IMR-90 (cell line): ENCODE results near the gene PEX14. TPM values are rescaled to one million over a fixed set of nuclear protein-coding genes. Genes with fewer than 3 reads are reported as not detected.

Source experiments
- ATAC-seq: fragments of 200-7000 bp; cut with Tn5 transposase; 2 replicates; pipeline ENCODE4 v1.9.1; 2020; ENCODE audit warnings: low read depth, mild to moderate bottlenecking, moderate library complexity
- BruUV-seq: library from RNA; stranded (reverse); fragments of 400-500 nt; replicated peaks from 2 replicates; lab custom pipeline; 2021; lab: Mats Ljungman, UMichigan
- CTCF ChIA-PET: fragments of 300-600 bp; formaldehyde crosslinking; extraction: SDS; loops from one replicate; lab custom pipeline; 2021; ENCODE audit warnings: antibody characterized with exemption; lab: Yijun Ruan, JAX
- POLR2A ChIA-PET: fragments of 300-600 bp; sonication (Branson Sonifier 250); formaldehyde crosslinking; loops from one replicate; lab custom pipeline; 2022; ENCODE audit warnings: antibody characterized with exemption; ENCODE audit not compliant: unreplicated experiment; lab: Charles Lee
- DNase-seq: peaks from one replicate; pipeline ENCODE4 v3.0.0; 2013
- H2AFZ ChIP-seq: replicated peaks from 2 replicates; pipeline ENCODE3; 2013; ENCODE audit warnings: low read length, mild to moderate bottlenecking; ENCODE audit not compliant: poor library complexity
- H2AK5ac ChIP-seq: 2 replicates; pipeline ENCODE4 v1.6.1; 2013; ENCODE audit warnings: low read depth, low read length, inconsistent platforms
- H2AK9ac ChIP-seq: replicated peaks from 2 replicates; pipeline ENCODE3; 2013; ENCODE audit warnings: mild to moderate bottlenecking, low read depth, low read length, moderate library complexity; ENCODE audit not compliant: poor library complexity
- H2BK120ac ChIP-seq: 2 replicates; pipeline ENCODE4 v1.6.1; 2013; ENCODE audit warnings: low read depth, low read length, inconsistent platforms
- H2BK15ac ChIP-seq: 3 replicates; pipeline ENCODE4 v1.6.1; 2013; ENCODE audit warnings: low read depth, low read length, inconsistent platforms
- H2BK20ac ChIP-seq: 2 replicates; pipeline ENCODE4 v1.6.1; 2013; ENCODE audit warnings: low read depth, mild to moderate bottlenecking, inconsistent platforms, low read length, moderate library complexity
- H2BK5ac ChIP-seq: 2 replicates; pipeline ENCODE4 v1.6.1; 2013; ENCODE audit warnings: mild to moderate bottlenecking, low read depth, low read length, inconsistent platforms; ENCODE audit not compliant: poor library complexity, severe bottlenecking
- H3K14ac ChIP-seq: replicated peaks from 2 replicates; pipeline ENCODE4 v1.6.1; 2013; ENCODE audit warnings: low read depth, low read length, inconsistent platforms
- H3K18ac ChIP-seq: 2 replicates; pipeline ENCODE4 v1.6.1; 2013; ENCODE audit warnings: low read depth, low read length, control low read depth
- H3K23ac ChIP-seq: 2 replicates; pipeline ENCODE4 v1.6.1; 2013; ENCODE audit warnings: low read depth, low read length, inconsistent platforms
- H3K27ac ChIP-seq: 2 replicates; pipeline ENCODE4 v1.5.1; 2013; ENCODE audit warnings: mild to moderate bottlenecking, control low read depth, low read length; ENCODE audit not compliant: insufficient read depth
- H3K27me3 ChIP-seq: 2 replicates; pipeline ENCODE4 v1.6.1; 2013; ENCODE audit warnings: low read length; ENCODE audit not compliant: control insufficient read depth, insufficient read depth
- H3K36me3 ChIP-seq: 2 replicates; pipeline ENCODE4 v1.6.1; 2013; ENCODE audit warnings: low read length, mixed read lengths; ENCODE audit not compliant: control insufficient read depth, insufficient read depth
- H3K4ac ChIP-seq: 2 replicates; pipeline ENCODE4 v1.6.1; 2013; ENCODE audit warnings: low read depth, low read length, inconsistent platforms
- H3K4me1 ChIP-seq: 2 replicates; pipeline ENCODE4 v1.6.1; 2013; ENCODE audit warnings: low read length, mixed read lengths; ENCODE audit not compliant: control insufficient read depth, insufficient read depth
- H3K4me2 ChIP-seq: 2 replicates; pipeline ENCODE4 v1.6.1; 2013; ENCODE audit warnings: low read depth, mild to moderate bottlenecking, control low read depth, low read length, moderate library complexity
- H3K4me3 ChIP-seq: 2 replicates; pipeline ENCODE4 v1.5.1; 2013; ENCODE audit warnings: low read depth, mild to moderate bottlenecking, control low read depth, low read length, moderate library complexity; ENCODE audit not compliant: insufficient read depth
- H3K56ac ChIP-seq: 2 replicates; pipeline ENCODE4 v1.6.1; 2013; ENCODE audit warnings: low read length, inconsistent platforms; ENCODE audit not compliant: insufficient read depth; ENCODE audit errors: extremely low read depth
- H3K79me1 ChIP-seq, 2 experiments: 2 replicates each; pipeline ENCODE4 v1.6.1; 2013; ENCODE audit warnings: low read length in 2 of 2, inconsistent platforms in 1 of 2, low read depth in 1 of 2
- H3K9ac ChIP-seq: 2 replicates; pipeline ENCODE4 v1.6.1; 2013; ENCODE audit warnings: low read depth, low read length, control low read depth
- H3K9me1 ChIP-seq: 2 replicates; pipeline ENCODE4 v1.6.1; 2013; ENCODE audit warnings: low read length, inconsistent platforms; ENCODE audit not compliant: insufficient read depth
- H3K9me3 ChIP-seq: 2 replicates; pipeline ENCODE4 v1.6.1; 2013; ENCODE audit warnings: low read length; ENCODE audit not compliant: control insufficient read depth, insufficient read depth
- H4K20me1 ChIP-seq: 2 replicates; pipeline ENCODE4 v1.6.1; 2013; ENCODE audit warnings: low read length, inconsistent platforms; ENCODE audit not compliant: insufficient read depth
- H4K5ac ChIP-seq: 2 replicates; pipeline ENCODE4 v1.6.1; 2013; ENCODE audit warnings: mild to moderate bottlenecking, low read depth, low read length, control low read depth
- H4K8ac ChIP-seq, 2 experiments: 2 replicates each; pipeline ENCODE4 v1.6.1; 2013; ENCODE audit warnings: low read depth in 2 of 2, low read length in 2 of 2, control low read depth in 1 of 2, inconsistent platforms in 1 of 2
- H4K91ac ChIP-seq: 2 replicates; pipeline ENCODE4 v1.6.1; 2013; ENCODE audit warnings: low read depth, low read length, inconsistent platforms; ENCODE audit not compliant: insufficient read depth
- BHLHE40 ChIP-seq: fragments of 150-350 bp; IDR thresholded peaks from 2 replicates; pipeline ENCODE4 v1.6.1; 2016; ENCODE audit warnings: mild to moderate bottlenecking, low read depth, low read length
- CEBPB ChIP-seq: IDR thresholded peaks from 2 replicates; pipeline ENCODE4 v1.6.1; 2012; ENCODE audit warnings: low read depth, low read length, improper control_type of control experiment
- CHD1 ChIP-seq: IDR thresholded peaks from 2 replicates; pipeline ENCODE4 v1.6.1; 2012; ENCODE audit warnings: low read depth, low read length, improper control_type of control experiment
- FOS ChIP-seq: fragments of 150-350 bp; IDR thresholded peaks from 2 replicates; pipeline ENCODE4 v1.6.1; 2016; ENCODE audit warnings: low read depth, low read length
- MAFK ChIP-seq: IDR thresholded peaks from 2 replicates; pipeline ENCODE4 v1.6.1; 2012; ENCODE audit warnings: low read depth, low read length, improper control_type of control experiment
- MAZ ChIP-seq: IDR thresholded peaks from 2 replicates; pipeline ENCODE4 v1.6.1; 2012; ENCODE audit warnings: low read depth, mild to moderate bottlenecking, low read length, improper control_type of control experiment, moderate library complexity, borderline replicate concordance
- MXI1 ChIP-seq: IDR thresholded peaks from 2 replicates; pipeline ENCODE4 v1.6.1; 2012; ENCODE audit warnings: low read depth, mild to moderate bottlenecking, low read length, moderate library complexity, borderline replicate concordance
- NFE2L2 ChIP-seq: fragments of 150-350 bp; IDR thresholded peaks from 2 replicates; pipeline ENCODE4 v1.6.1; 2016; ENCODE audit warnings: low read depth, mild to moderate bottlenecking, low read length
- POLR2A ChIP-seq: IDR thresholded peaks from 2 replicates; pipeline ENCODE4 v1.6.1; 2012; ENCODE audit warnings: mild to moderate bottlenecking, low read depth, low read length
- RAD21 ChIP-seq: IDR thresholded peaks from 2 replicates; pipeline ENCODE4 v1.6.1; 2012; ENCODE audit warnings: low read length, improper control_type of control experiment
- RCOR1 ChIP-seq: IDR thresholded peaks from 2 replicates; pipeline ENCODE4 v1.6.1; 2012; ENCODE audit warnings: mild to moderate bottlenecking, low read length, improper control_type of control experiment; ENCODE audit not compliant: insufficient replicate concordance
- RFX5 ChIP-seq: IDR thresholded peaks from 2 replicates; pipeline ENCODE4 v1.8.0; 2012; ENCODE audit warnings: low read depth, mild to moderate bottlenecking, low read length, moderate library complexity
- SMC3 ChIP-seq: fragments of 150-350 bp; IDR thresholded peaks from 2 replicates; pipeline ENCODE4 v1.6.1; 2016; ENCODE audit warnings: low read depth, mild to moderate bottlenecking, antibody characterized with exemption, low read length, moderate library complexity
- WGBS, 2 experiments: methylation state at CpG; one replicate each; pipeline versions ENCODE4 v1.1.5 to v1.1.7; 2013; ENCODE audit warnings: missing lambda C conversion rate in 2 of 2; ENCODE audit not compliant: insufficient read length in 1 of 2; ENCODE audit errors: extremely low coverage in 2 of 2; 5-methylcytosine and 5-hydroxymethylcytosine counted together
- dilution Hi-C: fragments of 300-500 bp; cut with HindIII; formaldehyde crosslinking; loops from one replicate; pipeline ENCODE4 v1.14.3; 2018; ENCODE audit warnings: low sequenced_read_pairs; ENCODE audit not compliant: unreplicated experiment
- in situ Hi-C: fragments of 300-500 bp; cut with MboI; formaldehyde crosslinking; loops from 3 replicates; pipeline ENCODE4 v1.14.3; 2019; ENCODE audit warnings: low sequenced_read_pairs, inconsistent platforms, mixed read lengths
- intact Hi-C: fragments of 100-400 bp; cut with micrococcal nuclease; formaldehyde crosslinking; loops from 2 replicates; pipeline ENCODE4 v1.10.0; 2022
- polyA plus RNA-seq, 3 experiments: library from polyadenylated mRNA; depleted of rRNA; stranded (reverse); fragments of >200 nt; gene quantifications; 2 replicates each; pipeline ENCODE4 v1.2.3, GENCODE V29; 2012; ENCODE audit warnings: low replicate concordance in 1 of 3
- total RNA-seq: library from RNA; depleted of rRNA; stranded (reverse); fragments of >200 nt; gene quantifications from 2 replicates; pipeline ENCODE4 v1.2.3, GENCODE V29; 2012
- TF ChIP-seq, protein P1 (sequence below): conservative IDR thresholded peaks from 2 replicates; pipeline ENCODE4 v1.5.1; 2012; ENCODE audit warnings: mild to moderate bottlenecking, low read depth, low read length, improper control_type of control experiment
- TF ChIP-seq, protein P2 (sequence below): fragments of 150-350 bp; IDR thresholded peaks from 2 replicates; pipeline ENCODE4 v1.6.1; 2017; ENCODE audit warnings: mild to moderate bottlenecking, antibody characterized with exemption, low read length, low read depth
- TF ChIP-seq, protein P3 (sequence below): fragments of 150-350 bp; IDR thresholded peaks from 2 replicates; pipeline ENCODE4 v1.6.1; 2016; ENCODE audit warnings: low read depth, mild to moderate bottlenecking, low read length, moderate library complexity, borderline replicate concordance

PEX14 gene
- total and polyA plus RNA-seq, 2 of the 4 experiments (the other 2 are of a cell fraction): 9.5 to 22.5 TPM

DNA sequence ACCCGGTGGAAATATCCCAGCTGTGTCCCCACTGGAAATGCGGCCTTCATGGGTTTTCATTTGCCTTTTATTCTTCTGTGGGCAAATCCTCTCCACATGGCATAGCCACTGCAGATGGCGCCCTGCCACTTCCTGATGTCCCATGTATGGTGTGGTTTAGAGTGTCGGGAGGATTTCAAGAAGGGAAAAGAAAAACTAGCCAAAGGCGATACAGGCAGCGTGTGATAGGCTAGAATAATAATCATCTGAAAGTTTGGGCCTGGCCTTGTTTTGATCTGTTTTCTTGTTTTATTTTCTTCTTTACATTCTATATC lies 123.6 kb downstream of the PEX14 start:
- H3K27ac ChIP-seq: no peak overlapping the region
- H3K23ac ChIP-seq: no peak overlapping the region
- no peak overlapping the region for H3K9ac ChIP-seq
- no peak overlapping the region for H4K91ac ChIP-seq
- H3K9me1 ChIP-seq: peaks cover 18% of the 10 kb centered on the region
- no peak overlapping the region for H3K14ac ChIP-seq
- TF ChIP-seq FOS (no peak), POLR2A (no peak), CHD1 (no peak), MAZ (no peak), MAFK (no peak), RFX5 (no peak), SMC3 (no peak), RCOR1 (no peak), BHLHE40 (no peak), CEBPB (no peak), MXI1 (no peak), RAD21 (no peak), NFE2L2 (no peak)
- TF ChIP-seq, protein P1, sequence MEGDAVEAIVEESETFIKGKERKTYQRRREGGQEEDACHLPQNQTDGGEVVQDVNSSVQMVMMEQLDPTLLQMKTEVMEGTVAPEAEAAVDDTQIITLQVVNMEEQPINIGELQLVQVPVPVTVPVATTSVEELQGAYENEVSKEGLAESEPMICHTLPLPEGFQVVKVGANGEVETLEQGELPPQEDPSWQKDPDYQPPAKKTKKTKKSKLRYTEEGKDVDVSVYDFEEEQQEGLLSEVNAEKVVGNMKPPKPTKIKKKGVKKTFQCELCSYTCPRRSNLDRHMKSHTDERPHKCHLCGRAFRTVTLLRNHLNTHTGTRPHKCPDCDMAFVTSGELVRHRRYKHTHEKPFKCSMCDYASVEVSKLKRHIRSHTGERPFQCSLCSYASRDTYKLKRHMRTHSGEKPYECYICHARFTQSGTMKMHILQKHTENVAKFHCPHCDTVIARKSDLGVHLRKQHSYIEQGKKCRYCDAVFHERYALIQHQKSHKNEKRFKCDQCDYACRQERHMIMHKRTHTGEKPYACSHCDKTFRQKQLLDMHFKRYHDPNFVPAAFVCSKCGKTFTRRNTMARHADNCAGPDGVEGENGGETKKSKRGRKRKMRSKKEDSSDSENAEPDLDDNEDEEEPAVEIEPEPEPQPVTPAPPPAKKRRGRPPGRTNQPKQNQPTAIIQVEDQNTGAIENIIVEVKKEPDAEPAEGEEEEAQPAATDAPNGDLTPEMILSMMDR: no peak
- TF ChIP-seq, protein P2, sequence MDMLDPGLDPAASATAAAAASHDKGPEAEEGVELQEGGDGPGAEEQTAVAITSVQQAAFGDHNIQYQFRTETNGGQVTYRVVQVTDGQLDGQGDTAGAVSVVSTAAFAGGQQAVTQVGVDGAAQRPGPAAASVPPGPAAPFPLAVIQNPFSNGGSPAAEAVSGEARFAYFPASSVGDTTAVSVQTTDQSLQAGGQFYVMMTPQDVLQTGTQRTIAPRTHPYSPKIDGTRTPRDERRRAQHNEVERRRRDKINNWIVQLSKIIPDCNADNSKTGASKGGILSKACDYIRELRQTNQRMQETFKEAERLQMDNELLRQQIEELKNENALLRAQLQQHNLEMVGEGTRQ: no peak
- TF ChIP-seq, protein P3, sequence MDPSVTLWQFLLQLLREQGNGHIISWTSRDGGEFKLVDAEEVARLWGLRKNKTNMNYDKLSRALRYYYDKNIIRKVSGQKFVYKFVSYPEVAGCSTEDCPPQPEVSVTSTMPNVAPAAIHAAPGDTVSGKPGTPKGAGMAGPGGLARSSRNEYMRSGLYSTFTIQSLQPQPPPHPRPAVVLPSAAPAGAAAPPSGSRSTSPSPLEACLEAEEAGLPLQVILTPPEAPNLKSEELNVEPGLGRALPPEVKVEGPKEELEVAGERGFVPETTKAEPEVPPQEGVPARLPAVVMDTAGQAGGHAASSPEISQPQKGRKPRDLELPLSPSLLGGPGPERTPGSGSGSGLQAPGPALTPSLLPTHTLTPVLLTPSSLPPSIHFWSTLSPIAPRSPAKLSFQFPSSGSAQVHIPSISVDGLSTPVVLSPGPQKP: no peak
- no peak overlapping the region for H3K4me2 ChIP-seq
- H3K9me3 ChIP-seq: no peaks in the 10 kb centered on the region
- peak overlapping the region; percentile 25 for H2AK5ac ChIP-seq
- peak overlapping the region; percentile 8; the same call in 1 of the 2 replicates for H2BK20ac ChIP-seq
- peaks cover 3 to 26% of the 10 kb centered on the region in 2 experiments; a peak in 2 of 4 replicates for H3K79me1 ChIP-seq
- peak overlapping the region; percentile 33 for H3K4ac ChIP-seq
- ChIA-PET POLR2A (no interaction called here), CTCF (no interaction called here)
- no peak overlapping the region for H2AFZ ChIP-seq
- no peaks in the 10 kb centered on the region for H3K36me3 ChIP-seq
- peaks cover 19% of the 10 kb centered on the region for H3K4me1 ChIP-seq
- H3K56ac ChIP-seq: no peak overlapping the region
- no peak overlapping the region for H4K5ac ChIP-seq
- in situ Hi-C loops: no loop called here
- no peak for DNase-seq
- WGBS, 2 experiments: 83% methylated on average over 2 of the region's 6 CpGs; no CpG with 5 or more reads in 1 of the 2 experiments
- no peak overlapping the region for H4K8ac ChIP-seq
- H3K18ac ChIP-seq: no peak overlapping the region
- H2BK15ac ChIP-seq: peak overlapping the region; percentile 26; the same call in 1 of the 3 replicates
- intact Hi-C loops: loop anchor here (2.0 kb wide), 1 partner anchor 68 kb away; no protein-coding TSS in a partner anchor
- H2BK120ac ChIP-seq: 0 out of 2 replicates have a peak overlapping the region, but pooled peaks have one; percentile 8
- no peaks in the 10 kb centered on the region for H3K27me3 ChIP-seq
- no peak overlapping the region for H2BK5ac ChIP-seq
- H4K20me1 ChIP-seq: no peaks in the 10 kb centered on the region
- no peak for ATAC-seq
- no peak overlapping the region for H2AK9ac ChIP-seq
- dilution Hi-C loops: no loop called here
- H3K4me3 ChIP-seq: no peak overlapping the region
- BruUV-seq: no TSS peak
